ENCODE results near the gene OR5D13.

The OR5D13 gene

DNA sequence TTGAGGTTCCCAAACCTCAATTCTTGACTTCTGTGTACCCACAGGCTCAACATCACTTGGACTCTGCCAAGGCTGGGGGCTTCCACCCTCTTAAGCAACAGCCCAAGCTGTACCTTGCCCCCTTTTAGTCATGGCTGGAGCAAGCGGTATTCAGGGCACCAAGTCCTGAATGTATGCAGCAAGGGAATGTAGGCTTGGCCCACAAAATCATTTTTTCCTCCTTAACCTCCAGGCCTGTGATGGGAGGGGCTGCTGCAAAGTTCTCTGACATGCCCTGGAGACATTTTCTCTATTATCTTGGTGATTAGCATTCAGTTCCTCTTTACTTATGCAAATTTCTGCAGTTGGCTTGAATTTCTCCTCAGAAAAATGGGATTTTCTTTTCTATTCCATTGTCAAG, 33.0 kb downstream of the OR5D13 start:
- H3K4me3 ChIP-seq (ENCODE audit: control insufficient read depth, low read depth, low read length), result no peak overlapping the region
- TF ChIP-seq, protein P1, sequence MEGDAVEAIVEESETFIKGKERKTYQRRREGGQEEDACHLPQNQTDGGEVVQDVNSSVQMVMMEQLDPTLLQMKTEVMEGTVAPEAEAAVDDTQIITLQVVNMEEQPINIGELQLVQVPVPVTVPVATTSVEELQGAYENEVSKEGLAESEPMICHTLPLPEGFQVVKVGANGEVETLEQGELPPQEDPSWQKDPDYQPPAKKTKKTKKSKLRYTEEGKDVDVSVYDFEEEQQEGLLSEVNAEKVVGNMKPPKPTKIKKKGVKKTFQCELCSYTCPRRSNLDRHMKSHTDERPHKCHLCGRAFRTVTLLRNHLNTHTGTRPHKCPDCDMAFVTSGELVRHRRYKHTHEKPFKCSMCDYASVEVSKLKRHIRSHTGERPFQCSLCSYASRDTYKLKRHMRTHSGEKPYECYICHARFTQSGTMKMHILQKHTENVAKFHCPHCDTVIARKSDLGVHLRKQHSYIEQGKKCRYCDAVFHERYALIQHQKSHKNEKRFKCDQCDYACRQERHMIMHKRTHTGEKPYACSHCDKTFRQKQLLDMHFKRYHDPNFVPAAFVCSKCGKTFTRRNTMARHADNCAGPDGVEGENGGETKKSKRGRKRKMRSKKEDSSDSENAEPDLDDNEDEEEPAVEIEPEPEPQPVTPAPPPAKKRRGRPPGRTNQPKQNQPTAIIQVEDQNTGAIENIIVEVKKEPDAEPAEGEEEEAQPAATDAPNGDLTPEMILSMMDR (IDR thresholded peaks at IDR 0.05; ENCODE audit: control insufficient read depth, insufficient read depth, low read depth, low read length, missing control alignments), result no peak
- no peak for DNase-seq (ENCODE audit: low read depth)

DNA sequence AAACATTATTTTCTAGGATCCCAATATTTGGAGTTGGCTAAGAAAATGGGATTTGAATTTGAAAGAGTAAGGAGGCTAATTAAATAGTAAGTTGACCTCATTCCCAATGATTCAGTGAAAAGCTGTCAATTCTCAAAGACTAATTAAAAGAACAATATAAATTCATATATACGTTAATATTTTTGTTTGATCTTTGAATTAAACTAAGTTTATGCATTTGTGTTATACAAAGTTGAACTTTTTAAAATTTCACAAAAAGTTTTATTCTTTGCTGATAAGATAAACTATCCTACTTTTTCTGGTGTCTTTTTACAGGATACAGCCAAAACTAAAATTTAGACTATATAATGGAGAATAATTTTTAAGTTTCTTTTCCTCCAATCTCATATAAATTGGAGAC, 37.8 kb downstream of the OR5D13 start, which contains the start of gene OR5L1:
OR5L1 (plus strand) TSS at position 301 of the 400 bp plus-strand sequence. CDS start 100 bp downstream, outside the sequence.
- TF ChIP-seq, protein P1 (IDR thresholded peaks at IDR 0.05; ENCODE audit: control insufficient read depth, insufficient read depth, low read depth, low read length, missing control alignments), result no peak
- H3K4me3 ChIP-seq (ENCODE audit: control insufficient read depth, low read depth, low read length), result no peak within 1 kb of the TSS

DNA sequence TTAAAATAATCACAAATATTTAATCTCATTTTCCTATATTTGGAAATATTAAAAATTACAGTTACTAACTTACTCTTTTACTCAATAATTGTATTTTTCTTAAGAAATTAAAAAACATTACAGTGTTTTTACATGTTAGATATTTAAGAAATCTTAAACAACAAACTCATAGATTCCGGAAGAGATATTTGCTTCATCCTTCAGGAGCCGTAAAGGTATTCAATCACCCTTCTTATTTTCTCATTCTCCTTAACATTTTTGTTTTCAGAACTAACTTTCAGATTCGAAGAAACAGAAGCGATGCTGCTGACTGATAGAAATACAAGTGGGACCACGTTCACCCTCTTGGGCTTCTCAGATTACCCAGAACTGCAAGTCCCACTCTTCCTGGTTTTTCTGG, 46.1 kb downstream of the OR5D13 start, which contains the start of gene OR5D18:
OR5D18 (plus strand) TSS at position 301 of the 400 bp plus-strand sequence; CDS start at position 301, 0 bp downstream.
- no peak for DNase-seq (ENCODE audit: low read depth)
- TF ChIP-seq, protein P1 (IDR thresholded peaks at IDR 0.05; ENCODE audit: control insufficient read depth, insufficient read depth, low read depth, low read length, missing control alignments), result no peak

More for the DNA sequence above, 37.8 kb downstream of the OR5D13 start, which contains the start of gene OR5L1:
- no peak for DNase-seq (ENCODE audit: low read depth)

More for the DNA sequence above, 46.1 kb downstream of the OR5D13 start, which contains the start of gene OR5D18:
- H3K4me3 ChIP-seq (ENCODE audit: control insufficient read depth, low read depth, low read length), result no peak within 1 kb of the TSS

Measured in AG09309 (cell line).